SK-N-SH treated with all-trans-retinoic acid at 6 μM for 48 hours (cell line): ENCODE measurements around the gene LSAMP.

Experiments used
- ATAC-seq: fragments of 200-7000 bp; cut with Tn5 transposase; 3 replicates; pipeline ENCODE4 v1.9.1; 2020; ENCODE audit warnings: mild to moderate bottlenecking, moderate library complexity
- ARNTL ChIP-seq: fragments of 450-650 bp; formaldehyde crosslinking; IDR thresholded peaks from 2 replicates; pipeline ENCODE4 v1.5.0; 2020; ENCODE audit warnings: low read depth, mild to moderate bottlenecking, moderate library complexity, borderline replicate concordance
- BACH2 ChIP-seq: fragments of 250-450 bp; sonication (Bioruptor Pico); IDR thresholded peaks from 2 replicates; pipeline ENCODE4 v1.9.0; 2021; ENCODE audit warnings: mild to moderate bottlenecking, borderline replicate concordance
- CSDC2 ChIP-seq: fragments of 250-450 bp; sonication (Bioruptor Pico); IDR thresholded peaks from 2 replicates; pipeline ENCODE4 v1.5.0; 2020; ENCODE audit warnings: mild to moderate bottlenecking, moderate library complexity
- ESRRG ChIP-seq: fragments of 250-450 bp; sonication (Bioruptor Pico); IDR thresholded peaks from 2 replicates; pipeline ENCODE4 v1.6.1; 2021; ENCODE audit warnings: mild to moderate bottlenecking
- ISL1 ChIP-seq: fragments of 250-450 bp; sonication (Bioruptor Pico); IDR thresholded peaks from 2 replicates; pipeline ENCODE4 v2.1.2; 2022; ENCODE audit warnings: mild to moderate bottlenecking, moderate library complexity
- OSR1 ChIP-seq: fragments of 250-450 bp; sonication (Bioruptor Pico); IDR thresholded peaks from 2 replicates; pipeline ENCODE4 v1.8.0; 2022; ENCODE audit warnings: moderate library complexity, mild to moderate bottlenecking, inconsistent platforms
- PATZ1 ChIP-seq: fragments of 250-450 bp; sonication (Bioruptor Pico); IDR thresholded peaks from 2 replicates; pipeline ENCODE4 v1.8.0; 2020; ENCODE audit warnings: mild to moderate bottlenecking, moderate library complexity, borderline replicate concordance
- PPARA ChIP-seq: fragments of 250-450 bp; sonication (Bioruptor Pico); IDR thresholded peaks from 2 replicates; pipeline ENCODE4 v1.5.0; 2020; ENCODE audit warnings: mild to moderate bottlenecking, borderline replicate concordance
- RARB ChIP-seq: fragments of 250-450 bp; sonication (Bioruptor Pico); IDR thresholded peaks from 2 replicates; pipeline ENCODE4 v1.8.0; 2021; ENCODE audit warnings: mild to moderate bottlenecking, moderate library complexity
- SNAI2 ChIP-seq: fragments of 250-450 bp; sonication (Bioruptor Pico); IDR thresholded peaks from 2 replicates; pipeline ENCODE4 v1.5.0; 2020; ENCODE audit warnings: mild to moderate bottlenecking, moderate library complexity
- TCF4 ChIP-seq: fragments of 250-450 bp; sonication (Bioruptor Pico); IDR thresholded peaks from 2 replicates; pipeline ENCODE4 v1.8.0; 2021; ENCODE audit warnings: mild to moderate bottlenecking, moderate library complexity, borderline replicate concordance
- TOX ChIP-seq: fragments of 250-450 bp; sonication (Bioruptor Pico); IDR thresholded peaks from 2 replicates; pipeline ENCODE4 v1.8.0; 2021; ENCODE audit warnings: mild to moderate bottlenecking, moderate library complexity, borderline replicate concordance
- TSHZ2 ChIP-seq: fragments of 250-450 bp; sonication (Bioruptor Pico); IDR thresholded peaks from 2 replicates; pipeline ENCODE4 v1.5.0; 2020; ENCODE audit warnings: mild to moderate bottlenecking, moderate library complexity
- ZC3H10 ChIP-seq: fragments of 250-450 bp; sonication (Bioruptor Pico); IDR thresholded peaks from 2 replicates; pipeline ENCODE4 v1.5.1; 2021; ENCODE audit warnings: mild to moderate bottlenecking, moderate library complexity
- ZFP3 ChIP-seq: fragments of 250-450 bp; sonication (Bioruptor Pico); IDR thresholded peaks from 2 replicates; pipeline ENCODE4 v1.5.0; 2020; ENCODE audit warnings: mild to moderate bottlenecking, moderate library complexity
- ZFP30 ChIP-seq: fragments of 450-650 bp; formaldehyde crosslinking; IDR thresholded peaks from 2 replicates; pipeline ENCODE4 v1.5.0; 2022; ENCODE audit warnings: mild to moderate bottlenecking, moderate library complexity
- ZNF565 ChIP-seq: fragments of 450-650 bp; formaldehyde crosslinking; conservative IDR thresholded peaks from 2 replicates; pipeline ENCODE4 v1.5.0; 2020; ENCODE audit warnings: low read depth, mild to moderate bottlenecking, moderate library complexity
- ZNF70 ChIP-seq: fragments of 450-650 bp; formaldehyde crosslinking; IDR thresholded peaks from 2 replicates; pipeline ENCODE4 v1.5.0; 2020; ENCODE audit warnings: mild to moderate bottlenecking, moderate library complexity
- ZNF8 ChIP-seq: fragments of 450-650 bp; formaldehyde crosslinking; IDR thresholded peaks from 2 replicates; pipeline ENCODE4 v1.5.0; 2020; ENCODE audit warnings: mild to moderate bottlenecking, moderate library complexity
- TF ChIP-seq, protein P1 (sequence below): fragments of 250-450 bp; sonication (Bioruptor Pico); IDR thresholded peaks from 2 replicates; pipeline ENCODE4 v1.8.0; 2021; ENCODE audit warnings: low read depth, mild to moderate bottlenecking, moderate library complexity, borderline replicate concordance
- TF ChIP-seq, protein P2 (sequence below): fragments of 250-450 bp; sonication (Bioruptor Pico); IDR thresholded peaks from 2 replicates; pipeline ENCODE4 v1.5.1; 2020; ENCODE audit warnings: low read depth, mild to moderate bottlenecking, moderate library complexity

LSAMP gene

DNA sequence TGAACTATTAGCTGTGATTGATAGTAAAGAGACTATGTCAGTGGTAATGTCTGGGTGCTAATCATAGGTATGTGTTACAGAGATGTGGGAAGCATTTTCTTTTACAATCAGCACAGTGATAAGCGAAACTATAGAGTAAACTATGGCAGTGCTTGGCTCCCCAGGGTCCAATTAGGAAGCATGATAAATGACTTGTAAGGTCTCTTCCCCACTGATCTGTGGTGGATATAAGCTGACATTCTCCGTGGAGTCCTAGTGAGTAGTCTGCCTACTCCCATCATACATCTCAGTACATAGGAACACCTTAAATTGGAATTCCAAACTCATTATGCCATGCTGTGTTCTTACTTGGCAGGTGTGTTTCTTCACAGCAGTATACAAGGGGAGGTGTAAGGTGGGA lies 617.8 kb downstream of the LSAMP start:
- TF ChIP-seq OSR1 (CRISPR knock-in tag) (no peak), ZNF8 (CRISPR knock-in tag) (no peak), TSHZ2 (no peak), ZFP30 (CRISPR knock-in tag) (no peak), ISL1 (CRISPR knock-in tag) (no peak), ZC3H10 (no peak), ARNTL (CRISPR knock-in tag) (no peak), TOX (CRISPR knock-in tag) (no peak), BACH2 (no peak), PATZ1 (no peak)
- TF ChIP-seq, protein P1, sequence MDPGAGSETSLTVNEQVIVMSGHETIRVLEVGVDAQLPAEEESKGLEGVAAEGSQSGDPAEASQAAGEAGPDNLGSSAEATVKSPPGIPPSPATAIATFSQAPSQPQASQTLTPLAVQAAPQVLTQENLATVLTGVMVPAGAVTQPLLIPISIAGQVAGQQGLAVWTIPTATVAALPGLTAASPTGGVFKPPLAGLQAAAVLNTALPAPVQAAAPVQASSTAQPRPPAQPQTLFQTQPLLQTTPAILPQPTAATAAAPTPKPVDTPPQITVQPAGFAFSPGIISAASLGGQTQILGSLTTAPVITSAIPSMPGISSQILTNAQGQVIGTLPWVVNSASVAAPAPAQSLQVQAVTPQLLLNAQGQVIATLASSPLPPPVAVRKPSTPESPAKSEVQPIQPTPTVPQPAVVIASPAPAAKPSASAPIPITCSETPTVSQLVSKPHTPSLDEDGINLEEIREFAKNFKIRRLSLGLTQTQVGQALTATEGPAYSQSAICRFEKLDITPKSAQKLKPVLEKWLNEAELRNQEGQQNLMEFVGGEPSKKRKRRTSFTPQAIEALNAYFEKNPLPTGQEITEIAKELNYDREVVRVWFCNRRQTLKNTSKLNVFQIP (CRISPR knock-in tag) = no peak
- TF ChIP-seq, protein P2, sequence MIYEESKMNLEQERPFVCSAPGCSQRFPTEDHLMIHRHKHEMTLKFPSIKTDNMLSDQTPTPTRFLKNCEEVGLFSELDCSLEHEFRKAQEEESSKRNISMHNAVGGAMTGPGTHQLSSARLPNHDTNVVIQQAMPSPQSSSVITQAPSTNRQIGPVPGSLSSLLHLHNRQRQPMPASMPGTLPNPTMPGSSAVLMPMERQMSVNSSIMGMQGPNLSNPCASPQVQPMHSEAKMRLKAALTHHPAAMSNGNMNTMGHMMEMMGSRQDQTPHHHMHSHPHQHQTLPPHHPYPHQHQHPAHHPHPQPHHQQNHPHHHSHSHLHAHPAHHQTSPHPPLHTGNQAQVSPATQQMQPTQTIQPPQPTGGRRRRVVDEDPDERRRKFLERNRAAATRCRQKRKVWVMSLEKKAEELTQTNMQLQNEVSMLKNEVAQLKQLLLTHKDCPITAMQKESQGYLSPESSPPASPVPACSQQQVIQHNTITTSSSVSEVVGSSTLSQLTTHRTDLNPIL = no peak
- no peak for ATAC-seq

GRCh38 chr3:115825046-115825445 lies 620.2 kb downstream of the LSAMP start:
- TF ChIP-seq PATZ1 (peak; percentile 56; the same call in 1 of the 2 replicates), ISL1 (CRISPR knock-in tag) (peak; percentile 70), SNAI2 (no peak)
- TF ChIP-seq, protein P2 = 0 out of 2 replicates have a peak, but pooled peaks have one; percentile 35
- peak; percentile 75 for ATAC-seq

DNA sequence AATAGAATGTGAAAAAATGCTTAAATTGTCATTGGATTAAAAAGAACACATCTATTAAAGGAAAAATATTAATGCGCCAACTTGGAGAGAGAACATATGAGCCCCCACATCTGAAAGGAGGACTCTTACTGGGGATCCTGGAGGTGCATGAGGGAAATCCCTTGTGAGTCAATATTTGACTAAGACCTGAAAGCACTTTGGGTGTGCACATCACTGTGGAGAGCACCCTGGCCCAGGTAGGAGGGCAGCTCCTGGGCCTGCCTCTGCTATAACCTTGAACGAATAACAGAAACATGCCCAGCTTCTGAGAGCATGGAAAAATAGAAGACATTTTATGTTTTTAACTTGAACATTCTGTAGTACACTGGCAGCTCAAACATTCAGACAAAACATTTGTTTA lies 622.2 kb downstream of the LSAMP start:
- no peak for ATAC-seq
- no peak for TF ChIP-seq PPARA (CRISPR knock-in tag)
- TF ChIP-seq, protein P2 = no peak
- TF ChIP-seq ARNTL (CRISPR knock-in tag) = no peak
- TF ChIP-seq TCF4 (CRISPR knock-in tag) = no peak
- TF ChIP-seq, all 23 proteins: peak for 0

- ATAC-seq = no peak
- no peak for TF ChIP-seq SNAI2
- TF ChIP-seq ZNF70 (CRISPR knock-in tag) = no peak
- no peak for TF ChIP-seq PPARA (CRISPR knock-in tag)
- no peak for TF ChIP-seq RARB (CRISPR knock-in tag)
- no peak for TF ChIP-seq PATZ1
- no peak for TF ChIP-seq ZNF565 (CRISPR knock-in tag)
- TF ChIP-seq ZFP3 (CRISPR knock-in tag) = no peak
- no peak for TF ChIP-seq CSDC2
- TF ChIP-seq ESRRG (CRISPR knock-in tag) = no peak
These were observed 622.7 kb downstream of the LSAMP start for GRCh38 chr3:115822579-115822978.
